ENCODE results near the gene SPATA6.

Gene SPATA6

GRCh38 chr1:48251821-48252220 is 220.2 kb downstream of the SPATA6 start:
- DNase-seq (ENCODE audit: low read depth) = no peak

GRCh38 chr1:48251323-48251722 is 220.7 kb downstream of the SPATA6 start:
- DNase-seq (ENCODE audit: low read depth) = no peak

GRCh38 chr1:48250572-48250971 is 221.4 kb downstream of the SPATA6 start:
- no peak for DNase-seq (ENCODE audit: low read depth)

GRCh38 chr1:48249868-48250267 is 222.1 kb downstream of the SPATA6 start:
- no peak for DNase-seq (ENCODE audit: low read depth)

GRCh38 chr1:48248356-48248755 is 223.6 kb downstream of the SPATA6 start:
- no peak for DNase-seq (ENCODE audit: low read depth)

GRCh38 chr1:48246727-48247126 is 225.3 kb downstream of the SPATA6 start:
- no peak for DNase-seq (ENCODE audit: low read depth)
